GM12801 (cell line): ENCODE data around the gene CMSS1.

Experiments
- TF ChIP-seq, protein P1 (sequence below): IDR thresholded peaks from one replicate; pipeline ENCODE4 v1.5.1; 2011; ENCODE audit warnings: control low read depth; ENCODE audit not compliant: insufficient read length; ENCODE audit errors: extremely low read depth

CMSS1 gene

GRCh38 chr3:100018806-100019205 lies 201.1 kb downstream of the CMSS1 start:
- TF ChIP-seq, protein P1, sequence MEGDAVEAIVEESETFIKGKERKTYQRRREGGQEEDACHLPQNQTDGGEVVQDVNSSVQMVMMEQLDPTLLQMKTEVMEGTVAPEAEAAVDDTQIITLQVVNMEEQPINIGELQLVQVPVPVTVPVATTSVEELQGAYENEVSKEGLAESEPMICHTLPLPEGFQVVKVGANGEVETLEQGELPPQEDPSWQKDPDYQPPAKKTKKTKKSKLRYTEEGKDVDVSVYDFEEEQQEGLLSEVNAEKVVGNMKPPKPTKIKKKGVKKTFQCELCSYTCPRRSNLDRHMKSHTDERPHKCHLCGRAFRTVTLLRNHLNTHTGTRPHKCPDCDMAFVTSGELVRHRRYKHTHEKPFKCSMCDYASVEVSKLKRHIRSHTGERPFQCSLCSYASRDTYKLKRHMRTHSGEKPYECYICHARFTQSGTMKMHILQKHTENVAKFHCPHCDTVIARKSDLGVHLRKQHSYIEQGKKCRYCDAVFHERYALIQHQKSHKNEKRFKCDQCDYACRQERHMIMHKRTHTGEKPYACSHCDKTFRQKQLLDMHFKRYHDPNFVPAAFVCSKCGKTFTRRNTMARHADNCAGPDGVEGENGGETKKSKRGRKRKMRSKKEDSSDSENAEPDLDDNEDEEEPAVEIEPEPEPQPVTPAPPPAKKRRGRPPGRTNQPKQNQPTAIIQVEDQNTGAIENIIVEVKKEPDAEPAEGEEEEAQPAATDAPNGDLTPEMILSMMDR: no peak

DNA sequence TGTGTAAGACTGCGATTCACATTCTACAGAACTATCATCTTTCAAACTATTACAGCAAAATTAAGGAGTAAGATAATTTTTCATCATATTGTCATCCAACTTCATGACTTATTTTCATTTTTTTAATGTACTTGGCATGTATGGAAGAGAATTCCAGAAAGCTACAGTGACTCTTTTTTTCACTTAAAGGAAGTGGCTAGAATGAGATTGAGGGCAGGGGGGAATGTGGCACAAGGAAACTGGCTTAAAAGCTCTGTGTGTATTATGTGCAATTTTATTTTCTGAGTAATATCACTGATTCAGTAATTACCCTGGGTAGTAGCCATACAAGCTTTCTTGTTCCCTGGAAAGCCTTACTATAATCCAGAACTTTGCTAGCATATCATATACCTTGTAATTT lies 202.1 kb downstream of the CMSS1 start:
- TF ChIP-seq, protein P1: no peak

DNA sequence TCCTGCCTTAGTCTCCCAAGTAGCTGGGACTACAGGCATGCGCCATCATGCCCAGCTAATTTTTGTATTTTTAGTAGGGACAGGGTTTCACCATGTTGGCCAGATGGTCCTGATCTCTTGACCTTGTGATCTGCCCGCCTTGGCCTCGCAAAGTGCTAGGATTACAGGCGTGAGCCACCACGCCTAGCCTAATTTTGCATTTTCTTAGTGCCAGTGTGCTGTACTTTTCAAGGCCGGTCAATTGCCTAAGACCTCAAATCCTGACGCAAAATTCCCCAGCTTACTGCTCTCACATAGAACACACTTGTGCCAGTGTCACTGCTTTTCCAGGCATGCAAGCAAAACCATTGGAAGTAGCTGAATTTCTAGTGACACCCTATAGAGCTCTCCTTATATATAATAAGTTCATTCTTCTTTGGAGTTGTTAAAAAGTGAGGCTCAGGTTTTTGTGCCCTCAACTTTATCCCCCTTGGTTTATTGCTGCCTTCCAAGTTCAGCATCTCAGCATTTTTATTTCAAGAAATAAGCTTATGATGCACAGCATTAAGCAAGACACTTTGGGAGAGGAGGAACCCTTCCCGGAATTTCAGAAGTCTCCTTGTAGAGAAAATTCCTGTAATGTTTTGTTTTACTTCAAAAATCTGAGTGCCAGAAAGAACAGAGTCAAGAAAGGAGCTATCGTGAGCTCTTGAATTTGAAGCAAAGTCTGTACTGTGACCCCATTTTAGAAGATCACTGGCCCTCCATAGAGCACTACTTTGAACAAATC lies 203.4 kb downstream of the CMSS1 start:
- TF ChIP-seq, protein P1: no peak

- TF ChIP-seq, protein P1: no peak
Measured at GRCh38 chr3:100022506-100022905, 204.8 kb downstream of the CMSS1 start.

- TF ChIP-seq, protein P1: no peak
Measured at GRCh38 chr3:100023150-100023549, 205.5 kb downstream of the CMSS1 start.

- TF ChIP-seq, protein P1: no peak
Measured at GRCh38 chr3:100023595-100023994, 205.9 kb downstream of the CMSS1 start.

DNA sequence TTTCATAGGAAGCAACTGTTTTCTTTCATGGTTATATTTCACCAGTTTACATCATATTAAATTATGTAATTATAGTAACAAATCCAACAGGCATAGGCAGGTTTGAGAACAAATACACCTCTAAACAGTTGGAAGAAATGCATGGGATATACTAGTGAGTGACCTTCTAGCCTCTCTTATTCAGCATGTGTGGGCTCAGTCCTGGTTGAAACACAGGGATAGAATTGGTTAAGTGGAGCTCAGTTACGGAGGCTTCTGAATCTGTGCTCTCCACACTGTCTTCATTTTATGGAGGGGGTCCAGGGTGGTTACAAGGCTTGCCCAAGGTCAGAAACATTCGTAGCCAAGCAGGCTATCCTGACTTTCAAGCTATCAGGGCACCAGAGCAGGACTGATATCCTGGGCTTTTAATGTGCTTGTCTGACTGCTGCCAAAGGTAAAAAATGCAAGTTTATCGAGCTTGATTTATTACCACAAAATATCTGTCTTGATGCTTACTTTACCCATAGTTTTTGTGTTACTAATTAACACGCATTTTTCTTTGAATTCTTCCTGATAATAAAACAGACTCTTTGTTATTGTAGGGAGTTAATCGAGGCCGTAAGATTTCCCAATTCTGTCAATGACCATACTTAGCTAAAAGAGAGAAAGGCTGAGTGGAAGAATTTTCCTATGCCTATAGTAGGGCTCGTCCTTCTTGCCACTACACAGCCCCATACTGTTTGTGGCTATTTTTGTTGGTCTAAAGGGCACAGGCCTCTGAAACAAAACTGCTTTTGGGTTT lies 207.1 kb downstream of the CMSS1 start:
- TF ChIP-seq, protein P1: no peak
